HG03378 (cell line): ENCODE data around the gene BBC3.

ENCODE experiments used
- ATAC-seq: cut with Tn5 transposase; IDR thresholded peaks from one replicate; pipeline ENCODE4 v1.9.1; 2021; ENCODE audit warnings: mild to moderate bottlenecking, moderate library complexity; ENCODE audit not compliant: unreplicated experiment

BBC3 gene

DNA sequence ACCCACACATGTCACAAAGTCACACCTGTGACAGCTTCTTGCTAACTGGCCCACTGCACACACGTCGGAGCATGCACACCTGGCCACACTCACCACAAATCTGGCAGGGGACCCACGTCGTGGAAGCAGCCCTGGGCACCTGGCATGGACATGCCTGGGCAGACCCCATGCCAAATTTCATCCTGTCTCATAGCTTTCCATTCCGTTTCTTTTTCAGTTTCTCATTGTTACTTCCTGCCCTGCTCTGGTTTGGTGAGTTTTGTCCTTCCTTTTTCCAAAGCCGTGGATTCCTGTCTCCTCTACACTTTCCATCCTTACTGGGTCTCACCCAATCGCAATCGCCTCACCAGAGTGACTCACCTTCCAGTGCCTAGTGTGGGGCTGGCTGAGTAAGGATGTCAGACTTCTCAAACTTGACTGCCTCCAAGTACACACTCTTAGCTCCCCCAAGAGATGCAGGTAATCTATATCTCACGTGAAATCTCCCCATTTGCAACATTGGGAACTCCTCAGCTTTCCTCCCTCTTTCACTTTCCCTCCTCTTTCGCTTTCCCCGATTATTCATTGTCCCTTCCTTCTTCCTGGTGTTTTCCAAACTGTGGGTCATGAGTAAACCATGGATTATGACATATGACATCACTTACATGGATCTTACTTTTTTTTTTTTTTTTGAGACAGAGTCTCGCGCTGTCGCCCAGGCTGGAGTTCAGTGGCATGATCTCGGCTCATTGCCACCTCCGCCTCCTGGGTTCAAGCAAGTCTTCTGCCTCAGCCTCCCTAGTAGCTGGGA, 1.6 kb upstream of the BBC3 start:
- no peak for ATAC-seq

DNA sequence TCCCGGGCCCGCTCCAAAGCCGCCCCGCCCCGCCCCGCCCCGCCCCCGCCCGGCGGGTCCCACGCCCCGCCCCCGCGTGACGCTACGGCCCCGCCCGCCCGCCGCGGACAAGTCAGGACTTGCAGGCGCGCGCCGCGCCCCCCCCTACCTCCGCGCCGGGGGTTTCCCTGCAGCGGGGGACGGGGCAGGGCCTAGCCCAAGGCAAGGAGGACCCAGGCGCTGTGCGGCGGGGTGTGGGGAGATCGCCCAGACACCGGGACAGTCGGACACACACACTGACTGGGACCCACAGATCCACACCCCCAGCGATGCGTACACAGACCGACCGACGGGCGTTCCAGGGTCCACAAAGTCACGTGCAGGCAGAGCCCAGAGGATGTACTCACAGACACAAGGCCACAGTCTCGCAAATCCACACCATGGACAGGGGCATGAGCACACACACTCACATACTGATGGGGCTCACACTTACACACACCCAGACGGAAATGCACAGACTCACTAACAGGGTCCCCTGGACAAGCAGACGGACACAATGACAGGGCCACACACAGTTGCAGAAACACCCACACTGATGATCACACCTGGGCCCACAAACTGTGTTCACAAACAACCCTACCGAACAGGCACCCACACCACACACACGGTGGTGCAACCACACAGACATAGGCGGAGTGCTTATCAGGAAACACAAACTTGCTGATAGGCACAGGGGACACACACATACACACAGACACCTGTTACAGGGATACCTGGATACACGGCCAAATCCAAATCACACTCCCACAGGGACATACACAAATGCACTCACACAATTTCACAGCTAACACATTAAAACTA, 436 bp upstream of the BBC3 start:
- no peak for ATAC-seq

DNA sequence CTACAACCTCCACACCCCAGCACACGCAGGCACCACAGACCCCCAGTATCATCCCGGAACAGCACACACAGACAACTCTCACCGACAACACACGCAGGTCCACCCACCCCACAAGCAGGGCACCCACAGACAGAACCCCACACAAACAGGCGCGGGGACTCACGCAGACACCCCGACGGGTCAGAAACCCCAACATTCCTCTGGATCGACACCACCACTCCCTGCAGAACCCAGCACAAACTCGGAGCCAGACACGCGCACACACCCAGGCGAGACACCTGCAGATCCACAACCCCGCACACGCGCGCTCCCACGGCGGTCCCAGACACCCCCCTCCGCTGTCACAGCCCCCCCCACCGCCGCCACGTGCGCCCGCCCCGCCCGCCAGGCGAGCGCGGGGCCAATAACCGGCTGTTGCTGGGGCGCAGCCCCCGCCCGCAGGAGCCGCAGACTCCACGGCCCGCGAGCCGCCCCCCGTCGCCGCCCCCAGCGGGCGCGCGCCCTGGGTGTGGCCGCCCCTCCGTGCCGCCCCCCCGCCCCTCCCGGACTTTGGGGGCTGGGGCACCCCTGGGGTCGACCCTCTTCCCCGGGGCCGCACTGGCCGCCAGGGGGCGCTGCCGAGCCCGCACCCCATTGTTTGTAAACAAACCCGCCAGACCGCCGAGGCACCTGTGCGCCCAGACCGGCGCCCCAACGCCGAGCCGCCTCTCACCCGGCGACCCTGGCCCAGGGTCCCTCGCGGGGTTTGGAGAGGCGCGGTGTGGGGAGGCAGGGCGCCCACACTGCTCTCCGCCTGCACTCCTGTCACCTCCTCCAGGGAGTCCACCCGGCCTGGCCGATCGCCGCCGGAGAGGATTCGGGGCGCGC, 712 bp downstream of the BBC3 start:
- no peak for ATAC-seq

DNA sequence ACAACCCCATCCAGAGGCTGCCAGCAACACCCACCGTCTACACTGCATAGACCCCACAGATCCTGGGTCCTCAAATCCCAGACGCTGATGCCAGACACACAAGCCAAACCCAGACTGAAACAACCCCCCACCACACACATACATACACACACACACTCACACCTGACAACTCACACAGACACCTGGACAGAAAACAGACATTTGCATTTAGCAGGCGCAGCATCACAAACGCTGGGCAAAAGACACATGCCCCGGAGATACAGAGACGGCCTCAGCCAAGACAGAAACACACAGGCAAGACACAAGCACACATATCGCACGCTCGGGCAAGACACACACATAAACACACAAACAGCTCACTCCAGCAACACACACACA, 1.3 kb downstream of the BBC3 start:
- ATAC-seq: no peak

DNA sequence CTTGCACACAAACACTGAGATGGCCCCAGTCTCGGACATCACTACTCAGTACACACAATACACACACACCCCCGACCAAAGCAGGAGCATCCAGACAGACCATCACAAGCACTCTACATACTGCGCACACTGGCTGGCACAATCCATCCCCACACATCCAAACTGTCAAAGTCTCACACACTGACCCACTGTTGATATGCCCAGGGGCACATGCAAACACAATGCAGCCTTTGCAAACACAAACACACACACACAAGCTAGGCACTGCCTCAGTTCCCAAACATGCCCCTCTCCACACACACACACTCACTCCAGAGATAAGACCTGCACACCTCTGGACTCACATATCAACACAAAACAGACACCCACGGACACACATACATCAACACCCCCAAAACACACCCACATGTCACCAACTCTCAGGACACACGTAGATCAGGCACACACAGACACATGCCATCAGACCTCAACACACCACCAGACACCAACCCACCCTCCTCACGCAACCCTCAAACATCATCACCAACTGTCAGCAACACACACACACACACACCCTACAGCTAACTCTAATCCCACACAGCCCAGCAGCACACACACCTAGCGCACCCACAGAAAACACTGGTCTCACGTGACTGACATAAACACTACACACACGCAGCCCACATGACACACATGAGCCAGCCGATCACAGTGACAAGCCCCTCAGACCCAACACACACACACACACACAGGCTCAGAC, 1.9 kb downstream of the BBC3 start:
- no peak for ATAC-seq

DNA sequence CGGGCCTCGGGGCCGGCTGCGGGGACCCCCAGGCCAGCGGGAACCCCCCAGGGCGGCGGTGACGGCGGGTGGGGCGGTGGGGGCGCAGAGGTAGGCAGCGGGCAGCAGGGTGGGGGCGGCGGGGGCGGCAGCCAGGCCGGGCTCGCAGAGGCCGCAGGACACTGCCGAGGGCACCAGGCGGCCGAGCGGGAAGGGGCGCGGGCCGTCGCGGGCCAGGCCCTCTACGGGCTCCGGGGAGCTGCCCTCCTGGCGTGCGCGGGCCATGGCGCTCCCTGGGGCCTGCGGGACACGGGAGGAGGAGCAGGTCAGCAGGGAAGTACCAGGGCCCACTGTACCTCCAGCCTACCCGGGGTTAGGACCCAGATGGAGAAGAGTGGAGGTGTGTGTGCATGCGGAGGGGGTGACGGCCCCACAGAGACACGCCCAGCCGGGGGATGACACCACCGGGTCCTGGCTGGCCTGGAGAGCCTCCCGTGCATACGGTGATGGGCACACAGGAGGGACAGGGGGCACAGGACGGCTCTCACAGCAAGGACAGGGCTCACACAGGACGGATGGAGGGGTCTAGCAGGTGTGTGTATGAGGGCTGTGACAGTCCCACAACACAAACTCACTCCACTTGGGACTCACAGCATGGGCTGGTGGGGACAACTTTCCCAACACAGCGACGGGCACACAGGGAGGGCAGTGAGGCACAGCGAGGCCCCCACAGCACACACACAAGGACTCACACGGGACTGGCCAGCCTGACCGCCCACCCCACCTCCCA, 2.6 kb downstream of the BBC3 start:
- ATAC-seq: no peak

DNA sequence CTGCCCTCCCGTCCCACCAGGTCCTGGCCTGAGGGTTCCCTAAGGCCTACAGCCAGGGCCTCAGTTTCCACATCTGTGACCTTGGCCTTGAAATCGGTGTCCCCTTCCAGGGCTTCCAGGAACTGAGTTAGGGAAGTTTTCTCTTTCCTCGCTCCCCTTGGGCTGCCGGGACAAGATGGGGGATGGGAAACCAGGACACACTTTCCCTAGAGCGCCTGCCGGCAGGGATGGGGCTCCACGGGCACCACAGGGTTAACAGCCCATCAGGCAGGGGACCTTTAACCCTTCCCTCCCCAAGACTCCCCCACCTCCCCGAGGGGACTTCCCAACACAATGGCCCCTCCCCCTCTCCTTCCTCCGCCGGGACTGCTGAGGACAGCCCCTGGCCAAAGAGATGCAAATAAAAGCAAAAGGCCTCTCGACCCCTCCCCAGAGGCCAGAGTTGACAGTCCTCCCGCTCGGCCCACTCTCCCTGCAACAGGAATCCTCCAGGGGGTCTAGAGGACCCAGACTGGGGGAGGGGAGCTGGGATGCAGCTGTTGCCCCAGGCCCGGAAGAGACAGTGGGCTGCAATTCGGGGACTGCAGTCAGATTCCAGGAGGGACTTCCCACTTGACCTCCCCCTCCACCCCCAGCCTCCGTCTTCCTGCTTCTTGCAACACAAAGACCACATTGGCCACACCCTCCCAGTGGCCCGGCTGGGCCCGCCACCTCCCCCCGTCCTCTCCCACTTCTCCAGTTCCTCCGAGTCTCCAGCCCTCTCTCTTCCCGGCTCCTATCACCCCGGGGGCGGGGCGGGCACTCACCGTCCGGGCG, 3.4 kb downstream of the BBC3 start:
- ATAC-seq: no peak

DNA sequence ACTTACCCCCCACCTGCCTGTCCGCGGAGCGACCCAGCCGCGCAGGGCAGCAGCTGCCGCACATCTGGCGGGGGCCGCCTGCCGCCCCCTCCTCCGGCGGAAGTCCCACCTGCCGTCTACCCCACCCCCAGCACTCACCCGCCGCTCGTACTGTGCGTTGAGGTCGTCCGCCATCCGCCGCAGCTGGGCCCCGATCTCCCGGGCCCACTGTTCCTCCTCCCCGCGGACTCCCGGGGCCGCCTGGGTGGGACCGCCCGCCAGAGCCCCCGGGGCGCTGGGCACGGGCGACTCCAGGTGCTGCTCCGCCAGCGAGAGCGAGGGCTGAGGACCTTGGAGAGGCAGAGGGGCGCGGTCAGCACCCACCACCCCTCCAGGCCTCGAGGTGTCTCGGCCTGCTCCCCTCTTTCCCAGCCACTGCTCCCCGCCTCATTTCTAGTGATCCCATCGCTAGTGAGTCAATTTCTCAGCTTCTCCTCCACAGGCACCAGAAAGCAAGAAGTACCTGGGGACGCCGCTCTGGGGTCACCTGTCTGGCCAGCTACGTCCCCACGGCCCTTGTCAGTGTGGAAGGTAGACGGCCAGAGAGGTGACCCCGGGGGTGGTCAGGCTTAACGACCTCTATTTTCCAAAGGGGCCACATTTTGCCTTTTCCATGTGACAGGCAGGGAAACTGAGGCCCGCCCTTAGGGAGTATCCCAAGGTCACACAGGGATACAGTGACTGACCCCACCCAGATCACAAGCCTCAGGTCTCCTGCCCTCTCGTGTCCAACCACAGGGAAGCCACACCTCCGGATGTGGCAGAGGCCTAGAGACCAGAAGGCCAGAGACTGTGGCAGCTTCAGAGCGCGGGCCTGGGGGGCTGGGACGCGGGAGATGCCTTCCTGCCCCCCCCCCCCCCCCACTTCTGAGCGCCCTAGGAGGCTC, 4.3 kb downstream of the BBC3 start:
- ATAC-seq: peak; percentile 27

DNA sequence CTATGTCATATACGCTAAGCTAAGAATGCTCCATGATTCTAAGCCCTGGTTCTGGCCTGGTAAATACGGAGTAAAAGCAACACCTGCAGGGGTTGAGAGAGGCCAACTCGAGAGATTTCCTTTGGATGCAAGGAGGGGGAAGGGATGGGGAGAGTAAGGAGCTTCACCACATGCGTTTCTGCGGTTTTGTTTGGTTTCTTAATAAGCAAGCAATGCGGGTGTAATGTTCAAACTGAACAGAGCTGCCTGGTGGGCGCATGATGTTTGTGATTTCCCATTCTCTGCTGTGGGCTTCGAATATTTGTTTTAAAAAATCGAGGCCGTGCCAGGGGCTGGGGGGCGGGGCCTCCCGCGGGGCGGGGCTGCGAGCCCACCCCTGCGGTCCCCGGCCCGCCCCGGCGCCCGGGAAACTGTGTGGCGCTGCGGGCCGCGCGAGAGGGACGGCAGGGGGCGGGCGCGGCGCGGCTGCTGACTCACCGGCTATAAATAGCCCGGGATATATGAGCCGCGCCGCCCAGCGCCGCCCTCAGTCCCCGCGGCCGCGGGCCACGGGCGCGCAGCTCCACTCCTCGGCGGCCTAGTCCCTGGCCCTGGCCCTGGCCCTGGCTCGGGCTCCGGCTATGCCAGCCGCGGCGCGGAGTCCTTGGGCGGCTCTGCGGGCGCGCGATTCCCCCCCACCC, 5.1 kb downstream of the BBC3 start:
- no peak for ATAC-seq

DNA sequence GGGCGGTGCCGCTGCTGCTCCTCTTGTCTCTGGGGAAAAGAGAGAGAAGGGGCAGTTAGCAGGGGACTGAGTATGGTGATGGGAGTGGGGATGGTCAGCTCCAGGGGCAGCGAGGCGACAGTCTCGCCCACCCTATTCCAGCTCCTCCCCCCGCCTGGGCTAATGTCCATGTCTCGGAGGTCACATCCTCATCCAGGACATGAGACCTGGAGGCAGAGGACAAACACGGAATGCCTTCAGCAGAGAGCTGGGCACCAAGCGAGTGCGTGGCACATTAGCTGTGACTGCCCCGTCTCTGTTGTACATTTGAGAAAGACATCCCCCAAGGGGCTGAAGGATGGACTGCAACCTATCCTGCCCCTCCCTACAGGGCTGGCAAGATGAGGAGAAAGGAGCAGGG, 9.1 kb downstream of the BBC3 start:
- ATAC-seq: no peak

DNA sequence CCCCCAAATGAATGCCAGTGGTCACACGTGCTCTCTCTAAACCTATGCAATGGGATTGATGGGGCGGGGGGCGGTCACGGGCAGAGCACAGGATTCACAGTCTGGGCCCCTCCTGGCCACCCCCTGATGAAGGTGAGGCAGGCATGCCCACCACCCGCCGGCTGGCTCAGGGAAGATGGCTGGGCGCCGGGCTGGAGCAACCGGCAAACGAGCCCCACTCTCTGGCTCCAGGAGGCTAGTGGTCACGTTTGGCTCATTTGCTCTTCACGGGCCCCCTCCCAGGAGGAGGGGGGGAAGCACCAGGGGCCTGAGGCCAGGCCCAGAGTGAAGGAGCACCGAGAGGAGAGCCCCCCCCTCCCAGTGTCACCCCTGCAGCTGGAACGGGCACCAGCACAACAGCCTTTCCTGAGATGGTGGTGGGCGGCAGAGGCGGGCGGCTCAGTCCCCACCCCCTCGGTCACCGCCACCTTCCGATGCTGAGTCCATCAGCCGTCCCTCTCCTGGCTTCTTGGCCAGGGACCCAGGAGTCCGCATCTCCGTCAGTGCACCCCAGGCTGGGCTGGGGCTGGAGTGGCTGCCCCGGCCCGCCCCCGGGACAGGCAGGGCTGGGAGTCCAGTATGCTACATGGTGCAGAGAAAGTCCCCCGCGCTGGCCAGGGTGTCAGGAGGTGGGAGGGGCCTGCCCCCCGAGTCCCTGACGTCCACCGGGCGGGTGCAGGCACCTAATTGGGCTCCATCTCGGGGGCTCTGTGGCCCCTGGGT, 9.7 kb downstream of the BBC3 start:
- ATAC-seq: no peak

DNA sequence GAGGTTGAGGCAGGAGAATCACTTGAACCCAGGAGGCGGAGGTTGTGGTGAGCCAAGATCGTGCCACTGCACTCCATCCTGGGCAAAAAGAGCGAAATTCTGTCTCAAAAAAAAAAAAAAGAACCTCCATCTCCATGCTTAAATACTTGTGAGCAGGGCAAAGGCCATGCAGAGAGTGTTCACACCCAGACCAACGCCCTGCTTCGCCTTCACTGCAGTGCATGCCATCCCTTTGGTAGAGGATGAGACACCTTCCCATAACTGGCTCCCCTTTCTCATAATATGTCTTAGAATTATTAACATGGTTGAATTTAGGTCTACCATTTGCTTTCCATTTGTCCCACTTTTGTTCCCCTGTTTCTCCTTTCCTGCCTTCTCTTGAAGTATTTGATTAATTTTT, 15.4 kb downstream of the BBC3 start:
- ATAC-seq: no peak

DNA sequence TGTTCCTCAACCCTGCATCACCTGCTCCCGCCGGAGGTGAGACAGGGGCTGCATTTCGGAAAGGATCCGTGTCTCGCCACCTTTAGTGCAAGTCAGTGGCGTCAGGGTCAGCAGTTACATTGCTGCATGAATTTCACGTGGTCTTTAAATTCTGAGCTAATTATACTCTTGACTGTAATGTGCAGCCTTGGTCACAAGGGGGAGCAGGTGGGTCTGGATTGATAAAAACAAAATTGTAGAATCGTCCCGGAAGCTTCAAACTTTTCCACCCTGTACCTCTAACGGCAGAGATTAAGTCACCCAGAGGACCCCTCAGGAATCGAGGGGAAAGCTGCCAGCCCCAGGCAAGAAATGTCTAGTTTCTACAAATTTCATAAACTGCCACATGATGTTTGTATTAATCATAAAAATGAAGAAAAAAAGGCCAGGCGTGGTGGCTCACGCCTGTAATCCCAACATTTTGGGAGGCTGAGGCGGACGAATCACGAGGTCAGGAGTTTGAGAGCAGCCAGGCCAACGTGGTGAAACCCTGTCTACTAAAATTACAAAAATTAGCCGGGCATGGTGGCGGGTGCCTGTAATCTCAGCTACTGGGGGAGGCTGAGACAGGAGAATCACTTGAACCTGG, 20.2 kb downstream of the BBC3 start:
- peak; percentile 51 for ATAC-seq

DNA sequence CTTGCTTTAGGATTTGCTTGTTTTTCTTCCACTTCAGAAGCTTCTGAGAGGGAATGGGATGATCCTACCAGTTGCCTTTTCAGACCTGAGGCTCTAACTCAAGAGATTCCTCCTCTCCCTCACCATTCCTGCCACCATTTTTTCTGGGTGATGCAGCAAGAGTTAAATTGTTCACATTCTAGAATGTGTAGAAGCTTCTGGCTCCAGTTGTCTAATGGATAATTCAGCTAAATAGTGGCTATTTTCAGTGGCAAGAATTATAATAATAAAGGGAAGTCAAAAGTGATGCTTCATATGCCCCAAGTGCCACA, 20.9 kb downstream of the BBC3 start:
- no peak for ATAC-seq

DNA sequence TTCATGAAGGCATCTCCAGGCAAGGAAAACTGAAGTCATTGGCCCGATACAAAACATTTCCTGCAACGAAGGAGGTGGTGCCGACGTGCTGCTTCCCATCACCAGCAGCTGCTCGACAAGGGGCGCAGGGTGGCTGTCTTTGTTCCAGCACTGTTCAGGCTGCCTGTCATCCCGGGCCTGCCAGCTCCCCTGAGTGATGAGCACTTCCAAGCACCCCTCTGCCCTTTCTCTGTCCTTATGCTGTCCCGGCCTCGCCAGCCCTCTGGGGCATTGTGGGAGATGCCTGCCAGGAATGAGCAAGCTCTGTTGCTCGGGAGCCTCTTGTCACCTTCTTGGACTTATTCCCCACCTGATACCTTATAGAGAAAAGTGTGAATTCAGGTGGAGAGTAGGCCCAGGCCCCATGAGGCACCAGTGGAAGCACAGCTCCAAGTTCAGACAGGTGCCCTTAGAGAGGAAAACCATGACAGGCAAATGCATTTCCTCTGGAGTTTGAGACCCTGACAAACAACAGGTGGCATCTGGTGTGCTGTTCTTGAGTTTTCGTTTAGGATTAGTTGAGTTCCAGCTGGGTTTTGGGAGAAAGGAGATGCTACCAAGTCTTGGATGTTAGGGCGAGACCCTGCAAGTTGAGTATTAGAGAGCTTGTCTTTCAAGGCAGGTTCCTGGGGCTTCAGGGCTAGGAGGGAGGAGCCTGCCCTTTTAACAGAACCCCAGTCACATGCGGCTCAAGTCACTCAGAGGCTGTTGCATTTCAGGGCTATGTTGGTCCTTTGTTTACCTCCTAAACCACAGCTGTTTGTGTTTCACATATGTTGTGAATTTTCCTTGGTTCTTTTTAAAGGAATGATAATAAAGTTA, 21.4 kb downstream of the BBC3 start:
- no peak for ATAC-seq

DNA sequence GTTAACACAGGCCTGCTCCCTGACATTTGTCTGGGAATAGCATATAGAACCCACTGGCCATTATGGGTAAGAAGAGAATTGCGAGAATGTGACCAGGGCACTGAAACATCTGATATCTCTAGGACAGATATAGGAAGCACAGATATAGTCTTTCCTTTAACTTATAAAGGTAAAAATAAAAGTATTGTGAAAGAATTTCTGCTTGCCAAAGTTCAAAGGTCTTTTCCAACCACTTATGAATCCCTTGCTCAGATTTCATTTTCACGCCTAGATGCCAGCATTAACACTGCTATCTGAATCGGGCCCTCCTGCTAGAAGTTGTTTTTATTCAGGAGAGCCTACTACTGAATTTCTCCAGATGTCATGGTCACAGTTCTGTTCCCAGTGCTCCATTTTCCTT, 27.7 kb downstream of the BBC3 start:
- no peak for ATAC-seq
